Activated CD4-positive, alpha-beta memory T cell treated with anti-CD3 and anti-CD28 coated beads for 36 hours (primary cell): Measurements from ENCODE around the gene C12orf75. TPM values are rescaled to one million over a fixed set of nuclear protein-coding genes. Genes with fewer than 3 reads are reported as not detected.

ENCODE experiments used
- CTCF ChIA-PET: fragments of 350-600 bp; sonication (Branson Sonifier 250); formaldehyde crosslinking; loops from one replicate; lab custom pipeline; 2021; ENCODE audit warnings: antibody characterized with exemption, inconsistent platforms; lab: Charles Lee
- POLR2A ChIA-PET: fragments of 350-600 bp; sonication (Branson Sonifier 250); formaldehyde crosslinking; loops from one replicate; lab custom pipeline; 2021; ENCODE audit warnings: antibody characterized with exemption; lab: Charles Lee
- DNase-seq: peaks from one replicate; pipeline ENCODE4 v3.0.0-alpha.2; 2020
- H3K27ac Mint-ChIP-seq: one replicate; pipeline ENCODE4 v1.8.0; 2021; ENCODE audit warnings: mixed read lengths
- H3K27me3 Mint-ChIP-seq: one replicate; pipeline ENCODE4 v1.8.0; 2021; ENCODE audit warnings: mixed read lengths
- H3K36me3 Mint-ChIP-seq: one replicate; pipeline ENCODE4 v1.8.0; 2021; ENCODE audit warnings: mixed read lengths
- H3K4me1 Mint-ChIP-seq: one replicate; pipeline ENCODE4 v1.8.0; 2021; ENCODE audit warnings: low read depth, mixed read lengths
- H3K4me3 Mint-ChIP-seq: one replicate; pipeline ENCODE4 v1.8.0; 2021; ENCODE audit warnings: mild to moderate bottlenecking, mixed read lengths
- H3K9me3 Mint-ChIP-seq: one replicate; pipeline ENCODE4 v1.8.0; 2021; ENCODE audit warnings: mixed read lengths
- intact Hi-C: fragments of 100-400 bp; cut with micrococcal nuclease; formaldehyde crosslinking; loops from one replicate; pipeline ENCODE4 v1.15.1; 2023
- total RNA-seq, 2 experiments: library from RNA; stranded (reverse); gene quantifications; one replicate each; pipeline ENCODE4 v1.2.3, GENCODE V29; 2021

The C12orf75 gene
- total RNA-seq, 2 experiments from 2014 or later = 73.7 to 79.7 TPM

DNA sequence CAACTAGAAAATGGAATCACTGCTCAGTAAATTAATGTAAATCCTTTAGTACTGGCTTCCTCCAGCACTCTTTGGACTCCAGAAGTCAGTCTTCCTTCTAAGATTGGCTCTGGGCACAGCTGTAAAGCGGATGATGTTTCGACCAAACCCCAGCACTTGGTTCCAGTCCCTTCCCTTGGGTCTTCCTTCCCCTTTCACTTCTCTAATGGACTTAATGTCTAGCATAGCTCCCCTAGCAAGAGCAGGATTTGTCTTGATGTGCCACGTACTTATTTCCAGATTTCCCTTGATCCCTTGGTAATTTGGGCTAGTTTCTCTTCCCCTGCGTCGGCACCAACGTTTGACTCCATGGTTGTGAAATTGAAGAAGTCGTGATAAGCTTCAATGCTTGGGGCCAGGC lies 28.3 kb downstream of the C12orf75 start:
- ChIA-PET CTCF (no interaction called here), POLR2A (no interaction called here)
- no peaks in the 10 kb centered on the region for H3K36me3 Mint-ChIP-seq
- peaks cover 11% of the 10 kb centered on the region for H3K4me1 Mint-ChIP-seq
- intact Hi-C loops = no loop called here
- H3K9me3 Mint-ChIP-seq = no peaks in the 10 kb centered on the region
- no peaks in the 10 kb centered on the region for H3K27me3 Mint-ChIP-seq
- H3K27ac Mint-ChIP-seq = no peak overlapping the region
- no peak for DNase-seq
- H3K4me3 Mint-ChIP-seq = no peak overlapping the region

DNA sequence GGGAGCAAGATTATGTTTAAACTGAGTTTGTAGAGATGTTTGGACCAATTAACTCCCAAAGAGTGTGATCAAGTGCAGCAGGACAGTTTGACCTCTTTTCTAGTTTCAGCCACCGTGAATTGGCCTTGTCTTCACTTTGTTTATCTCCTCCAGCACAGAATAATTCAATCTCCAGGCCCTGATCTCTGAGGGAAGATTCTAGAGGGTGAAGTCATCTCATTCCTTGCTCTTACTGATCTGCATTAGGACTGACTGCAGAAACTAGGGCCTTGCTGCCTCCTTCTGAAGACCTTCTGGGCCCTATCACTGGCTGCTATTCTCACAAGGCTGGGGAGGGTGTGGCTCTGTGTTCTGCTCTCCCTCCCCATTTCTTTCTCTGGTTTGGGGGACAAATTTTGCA lies 29.4 kb downstream of the C12orf75 start:
- ChIA-PET POLR2A (no interaction called here), CTCF (no interaction called here)
- peaks cover 11% of the 10 kb centered on the region for H3K4me1 Mint-ChIP-seq
- H3K9me3 Mint-ChIP-seq = no peaks in the 10 kb centered on the region
- no peaks in the 10 kb centered on the region for H3K36me3 Mint-ChIP-seq
- H3K27ac Mint-ChIP-seq = no peak overlapping the region
- H3K27me3 Mint-ChIP-seq = no peaks in the 10 kb centered on the region
- no peak overlapping the region for H3K4me3 Mint-ChIP-seq
- intact Hi-C loops = no loop called here
- no peak for DNase-seq

DNA sequence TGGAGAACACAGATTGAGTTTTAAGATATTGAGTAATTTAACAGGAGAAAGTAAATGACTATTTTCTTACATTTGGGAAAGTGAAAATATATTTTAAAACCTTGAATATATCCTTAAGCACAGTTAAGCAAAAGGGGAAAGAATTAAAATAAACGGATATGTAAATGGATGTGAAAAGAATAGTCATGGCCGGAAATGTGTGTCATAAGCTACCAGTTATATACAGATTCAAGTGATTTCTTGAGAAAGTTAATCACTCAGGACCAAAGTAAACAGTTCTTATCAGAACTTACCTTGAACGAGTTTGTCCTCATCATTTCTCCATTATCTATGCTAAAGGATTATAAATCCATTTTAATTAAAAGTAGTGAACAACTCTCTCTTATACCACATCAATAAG lies 33.4 kb downstream of the C12orf75 start:
- H3K36me3 Mint-ChIP-seq = peaks cover 2% of the 10 kb centered on the region

DNA sequence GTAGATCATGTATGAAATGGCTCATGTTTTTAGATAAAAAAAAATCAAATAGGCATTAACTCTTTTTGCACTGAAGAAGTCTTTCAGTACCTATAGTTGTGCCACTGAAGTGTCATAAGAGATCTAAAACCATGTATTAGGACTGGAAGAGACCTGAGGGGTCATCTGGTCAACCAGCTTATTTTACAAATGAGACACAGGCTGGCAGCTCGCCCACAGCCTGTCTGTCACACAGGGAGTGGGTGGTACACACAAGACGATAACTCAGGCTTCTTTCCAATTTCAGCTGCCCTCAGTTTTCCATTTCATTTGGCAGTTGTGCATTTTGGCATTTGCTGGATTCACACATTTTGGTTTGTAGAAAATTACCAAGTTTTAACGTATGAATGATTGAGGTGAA lies 34.7 kb downstream of the C12orf75 start:
- H3K4me1 Mint-ChIP-seq = no peaks in the 10 kb centered on the region

More for the DNA sequence above, 33.4 kb downstream of the C12orf75 start:
- ChIA-PET CTCF (no interaction called here), POLR2A (no interaction called here)
- Mint-ChIP-seq H3K9me3 (no peaks in the 10 kb centered on the region), H3K4me3 (no peak overlapping the region), H3K4me1 (no peaks in the 10 kb centered on the region), H3K27me3 (no peaks in the 10 kb centered on the region), H3K27ac (no peak overlapping the region)
- intact Hi-C loops = no loop called here
- DNase-seq = no peak

DNA sequence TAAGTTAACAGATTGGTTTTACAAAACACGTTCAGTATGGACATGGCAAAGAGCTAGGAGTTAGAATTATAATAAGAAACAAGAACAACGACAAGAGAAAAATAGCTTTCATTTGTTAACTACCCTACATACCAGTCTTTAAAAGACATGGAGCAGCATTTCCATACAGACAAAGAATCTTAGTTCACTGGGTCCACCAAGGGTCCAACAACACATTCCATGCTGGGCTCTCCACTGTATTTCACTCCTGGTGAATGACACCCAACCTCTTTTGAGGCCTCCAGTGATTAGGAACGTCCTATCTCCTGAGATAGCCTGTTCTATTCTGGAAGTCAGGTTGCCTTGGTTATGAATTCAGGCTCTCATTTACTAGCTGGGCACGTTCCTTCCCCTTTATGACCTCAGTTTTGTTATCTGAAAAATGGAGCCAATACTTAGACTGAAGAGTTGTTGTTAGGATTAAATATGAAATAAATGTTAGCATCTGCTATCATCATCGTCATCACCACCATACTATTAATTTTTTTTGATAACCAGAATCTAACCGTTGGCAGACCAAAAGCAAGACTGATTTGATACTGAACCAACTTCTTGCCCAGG lies 37.7 kb downstream of the C12orf75 start:
- CTCF ChIA-PET = no interaction called here
- POLR2A ChIA-PET = no interaction called here

More for the DNA sequence above, 34.7 kb downstream of the C12orf75 start:
- Mint-ChIP-seq H3K9me3 (no peaks in the 10 kb centered on the region), H3K36me3 (peaks cover 2% of the 10 kb centered on the region), H3K27me3 (no peaks in the 10 kb centered on the region), H3K4me3 (no peak overlapping the region), H3K27ac (no peak overlapping the region)
- intact Hi-C loops = no loop called here
- ChIA-PET CTCF (interaction anchor here (0.7 kb wide), 1 partner anchor 12 kb away, joined by 3 read pairs; no protein-coding TSS in a partner anchor), POLR2A (no interaction called here)
- no peak for DNase-seq

DNA sequence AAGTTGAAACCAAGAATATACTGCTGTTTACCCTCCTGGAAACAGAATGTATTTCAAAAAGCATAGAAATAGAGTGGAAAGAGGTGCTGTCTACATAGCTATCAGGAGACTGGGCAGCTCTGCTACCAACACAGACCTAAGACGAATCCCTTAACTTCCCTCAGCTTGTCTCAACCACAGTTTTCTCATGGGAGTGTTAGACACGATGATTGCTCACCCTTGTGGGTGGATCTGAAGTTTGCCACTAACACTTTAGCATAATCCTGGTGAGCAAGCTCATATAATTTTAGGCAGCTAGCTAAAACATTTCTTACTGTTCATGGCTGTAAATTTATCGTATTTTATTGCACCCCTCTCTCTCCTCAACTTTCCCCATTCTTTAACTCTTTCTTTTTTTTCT lies 38.5 kb downstream of the C12orf75 start:
- ChIA-PET POLR2A (no interaction called here), CTCF (interaction anchor here (2.1 kb wide), 1 partner anchor 15 kb away, joined by 8 read pairs; no protein-coding TSS in a partner anchor)
- DNase-seq = no peak
- intact Hi-C loops = no loop called here
- Mint-ChIP-seq H3K9me3 (no peaks in the 10 kb centered on the region), H3K4me1 (no peaks in the 10 kb centered on the region), H3K36me3 (peaks cover 5% of the 10 kb centered on the region), H3K27me3 (no peaks in the 10 kb centered on the region), H3K4me3 (no peak overlapping the region), H3K27ac (no peak overlapping the region)

More for the DNA sequence above, 37.7 kb downstream of the C12orf75 start:
- DNase-seq = no peak
- H3K4me1 Mint-ChIP-seq = no peaks in the 10 kb centered on the region
- no peak overlapping the region for H3K27ac Mint-ChIP-seq
- no peaks in the 10 kb centered on the region for H3K9me3 Mint-ChIP-seq
- no peak overlapping the region for H3K4me3 Mint-ChIP-seq
- peaks cover 5% of the 10 kb centered on the region for H3K36me3 Mint-ChIP-seq
- intact Hi-C loops = no loop called here
- H3K27me3 Mint-ChIP-seq = no peaks in the 10 kb centered on the region

DNA sequence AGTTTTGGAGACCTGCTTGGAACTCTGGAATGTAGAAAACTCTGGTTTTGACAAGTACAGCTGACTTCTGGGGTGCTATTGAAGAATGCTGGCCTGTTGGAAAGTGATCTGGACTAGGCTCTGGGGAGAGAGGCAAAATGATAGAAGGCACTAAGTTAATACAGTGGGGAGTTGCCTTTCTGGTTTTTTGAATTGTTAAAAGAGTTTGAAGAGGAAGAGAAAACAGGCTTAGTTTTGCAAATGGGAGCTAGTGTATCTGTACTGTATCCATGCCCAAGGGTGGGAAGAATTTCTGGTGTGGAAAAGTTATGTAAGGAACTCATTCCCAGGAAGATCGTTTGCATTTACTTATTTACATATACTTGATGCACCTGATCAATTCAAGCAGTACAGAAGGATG lies 43.8 kb downstream of the C12orf75 start:
- intact Hi-C loops = no loop called here
- no peaks in the 10 kb centered on the region for H3K27me3 Mint-ChIP-seq
- H3K4me1 Mint-ChIP-seq = no peaks in the 10 kb centered on the region
- ChIA-PET CTCF (interaction anchor here (2.2 kb wide), 1 partner anchor 10 kb away, joined by 8 read pairs; no protein-coding TSS in a partner anchor), POLR2A (no interaction called here)
- H3K27ac Mint-ChIP-seq = no peak overlapping the region
- DNase-seq = no peak
- no peak overlapping the region for H3K4me3 Mint-ChIP-seq
- H3K36me3 Mint-ChIP-seq = peaks cover 3% of the 10 kb centered on the region
- no peaks in the 10 kb centered on the region for H3K9me3 Mint-ChIP-seq

DNA sequence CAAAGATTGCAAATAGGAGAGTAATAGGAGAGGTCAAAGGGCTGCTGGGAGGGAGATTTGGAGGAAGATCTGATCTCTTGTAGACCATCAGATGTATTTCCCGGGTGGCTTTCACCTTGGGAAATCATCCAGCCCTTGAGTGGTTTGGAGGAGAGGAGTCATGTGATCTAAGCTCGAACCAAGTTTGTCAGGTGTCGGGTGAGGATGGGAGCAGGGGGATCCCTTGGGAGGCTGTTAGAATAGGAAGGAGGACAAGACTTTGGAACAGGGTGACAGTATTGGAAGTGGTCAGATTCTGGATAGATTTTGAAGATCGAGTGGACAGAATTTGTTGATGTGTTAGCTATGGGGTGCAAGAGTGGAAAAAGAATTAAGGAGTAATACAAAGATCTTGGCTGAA lies 46.6 kb downstream of the C12orf75 start:
- H3K9me3 Mint-ChIP-seq = no peaks in the 10 kb centered on the region
- H3K27me3 Mint-ChIP-seq = no peaks in the 10 kb centered on the region
- peaks cover 3% of the 10 kb centered on the region for H3K36me3 Mint-ChIP-seq
- no peak overlapping the region for H3K27ac Mint-ChIP-seq
- ChIA-PET CTCF (no interaction called here), POLR2A (no interaction called here)
- no peak overlapping the region for H3K4me3 Mint-ChIP-seq
- intact Hi-C loops = no loop called here
- DNase-seq = no peak
- no peaks in the 10 kb centered on the region for H3K4me1 Mint-ChIP-seq

DNA sequence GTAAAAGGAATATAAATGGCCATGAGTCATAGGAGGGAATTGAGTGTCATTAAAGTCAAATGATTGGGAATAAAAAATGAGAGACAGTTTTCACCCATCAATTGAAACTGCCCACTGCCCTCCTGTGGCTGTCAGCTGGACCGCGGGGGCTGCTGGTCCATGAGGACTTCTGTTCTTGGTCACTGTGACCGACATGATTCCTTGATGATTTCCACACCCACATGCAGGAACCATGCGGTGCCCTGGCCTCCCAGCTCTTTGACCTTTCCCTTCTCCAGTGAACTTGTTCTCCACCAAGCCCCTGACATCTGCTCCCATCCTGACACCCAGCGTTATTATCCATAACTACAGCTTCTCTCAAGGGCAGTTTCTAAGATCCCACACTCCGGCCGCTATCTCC lies 48.4 kb downstream of the C12orf75 start:
- ChIA-PET POLR2A (no interaction called here), CTCF (interaction anchor here (1.1 kb wide), 1 partner anchor 43 kb away, joined by 5 read pairs; no protein-coding TSS in a partner anchor)
- DNase-seq = no peak
- Mint-ChIP-seq H3K27ac (no peak overlapping the region), H3K36me3 (no peaks in the 10 kb centered on the region), H3K27me3 (no peaks in the 10 kb centered on the region), H3K4me3 (no peak overlapping the region), H3K4me1 (no peaks in the 10 kb centered on the region), H3K9me3 (no peaks in the 10 kb centered on the region)
- intact Hi-C loops = no loop called here

DNA sequence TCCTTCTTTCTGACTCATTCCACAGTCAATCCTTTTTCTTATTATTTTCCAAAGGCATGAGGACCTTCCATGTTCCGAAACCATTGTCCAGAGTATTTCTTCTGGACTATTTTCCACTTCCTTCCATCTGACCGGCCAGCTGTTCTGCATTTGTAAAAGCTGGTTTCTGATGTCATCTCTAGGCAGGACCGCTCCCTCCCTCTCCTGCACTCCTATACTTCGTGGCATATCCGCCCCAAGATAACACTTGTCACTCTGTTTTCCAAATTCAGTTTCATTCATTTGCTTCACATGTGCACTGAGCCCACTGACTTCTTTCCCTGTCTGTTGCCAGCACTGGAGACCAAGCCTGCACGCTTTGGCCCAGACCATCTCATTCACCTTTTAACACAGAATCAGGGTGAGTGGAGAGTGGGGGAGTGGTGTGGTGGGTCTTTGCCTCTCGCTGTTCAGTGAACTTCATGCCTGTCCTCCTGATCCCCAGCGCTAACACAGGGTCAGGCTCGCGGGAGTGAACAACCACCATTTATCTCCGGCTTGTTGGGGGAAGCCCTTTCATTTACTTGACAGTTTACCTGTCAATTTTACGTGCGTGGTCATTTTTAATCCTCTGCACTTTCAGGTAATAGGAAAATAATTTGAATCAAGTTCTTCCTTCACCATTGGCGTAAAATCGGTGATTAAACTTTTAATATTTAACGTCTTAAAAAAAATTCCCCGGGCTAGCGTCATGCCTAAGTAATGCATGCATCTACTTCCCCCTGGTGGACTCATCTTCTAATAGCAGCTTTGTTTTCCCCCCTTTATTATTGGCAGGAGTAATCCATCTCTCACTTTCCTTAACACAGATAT lies 52.5 kb downstream of the C12orf75 start:
- Mint-ChIP-seq H3K4me1 (no peaks in the 10 kb centered on the region), H3K4me3 (no peak overlapping the region), H3K36me3 (no peaks in the 10 kb centered on the region), H3K27me3 (no peaks in the 10 kb centered on the region), H3K27ac (no peak overlapping the region), H3K9me3 (no peaks in the 10 kb centered on the region)
- ChIA-PET CTCF (interaction anchor here (0.7 to 2.6 kb wide), 18 partner anchors 8 to 1001 kb away, joined by 3 to 9 read pairs (median 4); partner anchors contain the start of gene APPL2), POLR2A (interaction anchor here (1.0 kb wide), 1 partner anchor 62 kb away, joined by 3 read pairs; no protein-coding TSS in a partner anchor)
- intact Hi-C loops = loop anchor here (1.0 to 5.0 kb wide), 5 partner anchors 51 to 1182 kb away; partner anchors contain the start of gene C12orf75
- peak; percentile 9 for DNase-seq

DNA sequence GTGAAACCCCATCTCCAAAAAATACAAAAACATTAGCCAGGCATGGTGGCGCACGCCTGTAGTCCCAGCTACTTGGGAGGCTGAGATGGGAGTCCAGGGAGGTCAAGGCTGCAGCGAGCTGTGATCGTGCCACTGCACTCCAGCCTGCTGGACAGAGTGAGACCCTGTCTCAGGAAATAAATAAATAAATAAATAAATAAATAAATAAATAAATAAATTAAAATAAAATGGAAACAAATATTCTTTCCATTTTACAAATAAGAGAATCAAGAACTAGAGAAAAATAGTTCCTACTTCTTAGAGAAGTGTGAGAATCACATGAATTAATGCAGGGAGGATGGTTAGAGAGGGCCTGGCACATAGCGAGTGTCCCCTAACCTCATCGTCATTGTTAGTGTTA lies 53.7 kb downstream of the C12orf75 start:
- no peak for DNase-seq
- H3K27me3 Mint-ChIP-seq = no peaks in the 10 kb centered on the region
- CTCF ChIA-PET = interaction anchor here (1.0 to 2.6 kb wide), 9 partner anchors 9 to 1002 kb away, joined by 3 to 9 read pairs (median 5); partner anchors contain the start of gene APPL2
- H3K9me3 Mint-ChIP-seq = no peaks in the 10 kb centered on the region
- H3K27ac Mint-ChIP-seq = no peak overlapping the region
- intact Hi-C loops = loop anchor here (5.0 kb wide), 2 partner anchors 52 to 157 kb away; partner anchors contain the start of gene C12orf75
- no peaks in the 10 kb centered on the region for H3K36me3 Mint-ChIP-seq
- H3K4me1 Mint-ChIP-seq = no peaks in the 10 kb centered on the region
- POLR2A ChIA-PET = no interaction called here
- no peak overlapping the region for H3K4me3 Mint-ChIP-seq

DNA sequence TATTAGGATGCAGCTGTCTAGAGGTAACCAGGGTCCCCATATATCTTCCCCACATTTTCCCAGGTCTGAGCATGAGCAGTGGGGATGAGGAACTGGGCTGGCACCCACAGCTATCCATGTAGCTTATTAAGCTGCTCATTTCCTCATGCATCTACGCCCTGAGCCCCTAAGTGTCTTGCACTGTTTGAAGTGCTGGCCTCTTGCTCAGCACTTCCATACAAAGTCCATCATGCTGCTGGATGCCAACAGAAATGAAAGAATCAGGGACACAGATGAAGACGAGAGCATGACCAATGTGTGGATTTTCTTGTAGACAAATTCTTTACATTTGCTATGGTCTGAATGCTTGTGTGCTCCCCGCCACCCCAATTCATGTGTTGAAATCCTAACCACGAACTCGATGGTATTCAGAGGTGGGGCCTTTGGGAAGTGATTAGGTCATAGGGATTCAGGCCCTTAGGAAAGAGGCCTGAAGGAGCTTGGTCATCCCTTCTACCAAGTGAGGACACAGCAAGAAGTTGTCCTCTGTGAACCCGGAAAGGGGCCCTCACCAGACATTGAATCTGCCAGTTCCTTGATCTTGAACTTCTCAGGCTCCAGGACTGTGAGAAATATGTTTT lies 54.5 kb downstream of the C12orf75 start:
- ChIA-PET CTCF (interaction anchor here (0.6 to 2.2 kb wide), 6 partner anchors 10 to 1003 kb away, joined by 3 to 9 read pairs (median 6); no protein-coding TSS in a partner anchor), POLR2A (no interaction called here)
- Mint-ChIP-seq H3K9me3 (no peaks in the 10 kb centered on the region), H3K27ac (no peak overlapping the region), H3K36me3 (no peaks in the 10 kb centered on the region), H3K4me1 (no peaks in the 10 kb centered on the region), H3K27me3 (no peaks in the 10 kb centered on the region), H3K4me3 (no peak overlapping the region)
- no peak for DNase-seq
- intact Hi-C loops = loop anchor here (5.0 kb wide), 2 partner anchors 53 to 158 kb away; partner anchors contain the start of gene C12orf75
